GM10847 (cell line): Measurements from ENCODE around the gene LHPP.

Experiments used
- POLR2A ChIP-seq: IDR thresholded peaks from 2 replicates; pipeline ENCODE4 v1.6.1; 2011; ENCODE audit not compliant: insufficient read length; ENCODE audit errors: extremely low read depth

Gene LHPP

GRCh38 chr10:124544711-124545110 is 83.1 kb downstream of the LHPP start:
- TF ChIP-seq POLR2A = no peak

- no peak for TF ChIP-seq POLR2A
Observed at GRCh38 chr10:124545351-124546054, 83.9 kb downstream of the LHPP start.

GRCh38 chr10:124546055-124546369 is 84.4 kb downstream of the LHPP start:
- no peak for TF ChIP-seq POLR2A

- TF ChIP-seq POLR2A = no peak
Observed at GRCh38 chr10:124546957-124547646, 85.5 kb downstream of the LHPP start.

GRCh38 chr10:124547647-124548168 is 86.1 kb downstream of the LHPP start:
- no peak for TF ChIP-seq POLR2A

- no peak for TF ChIP-seq POLR2A
Observed at GRCh38 chr10:124550293-124551034, 88.8 kb downstream of the LHPP start.

GRCh38 chr10:124551097-124551496 is 89.5 kb downstream of the LHPP start:
- TF ChIP-seq POLR2A = no peak

- no peak for TF ChIP-seq POLR2A
Observed at GRCh38 chr10:124551755-124552154, 90.1 kb downstream of the LHPP start.

GRCh38 chr10:124552691-124553276 is 91.2 kb downstream of the LHPP start:
- TF ChIP-seq POLR2A = no peak

GRCh38 chr10:124554085-124554858 is 92.6 kb downstream of the LHPP start:
- no peak for TF ChIP-seq POLR2A

GRCh38 chr10:124557167-124557566 is 95.5 kb downstream of the LHPP start:
- TF ChIP-seq POLR2A = no peak

- no peak for TF ChIP-seq POLR2A
Observed at GRCh38 chr10:124557648-124558338, 96.2 kb downstream of the LHPP start.

- no peak for TF ChIP-seq POLR2A
Observed at GRCh38 chr10:124558339-124559321, 97.0 kb downstream of the LHPP start.

- TF ChIP-seq POLR2A = no peak
Observed at GRCh38 chr10:124559372-124560132, 97.9 kb downstream of the LHPP start.
